Measurements from ENCODE around the gene AK1. TPM values are rescaled to one million over a fixed set of nuclear protein-coding genes. Genes with fewer than 3 reads are reported as not detected.

The AK1 gene
- total RNA-seq, 1 donor: 106 TPM

GRCh38 chr9:127869310-127870152, 7.9 kb downstream of the AK1 start:
- peak; percentile 99 for DNase-seq (ENCODE audit: insufficient read length, low spot score, missing footprints)

GRCh38 chr9:127868278-127868902, 9.1 kb downstream of the AK1 start:
- H2AFZ ChIP-seq (ENCODE audit: low read length): no peak overlapping the region
- H3K9me3 ChIP-seq (ENCODE audit: low read depth, low read length): no peaks in the 10 kb centered on the region
- H3K4me2 ChIP-seq (ENCODE audit: insufficient read depth, low read length): no peak overlapping the region
- H3K4me1 ChIP-seq (ENCODE audit: insufficient read depth, low read length): peaks cover 16% of the 10 kb centered on the region
- peaks cover 45% of the 10 kb centered on the region for H3K36me3 ChIP-seq (ENCODE audit: insufficient read depth, low read length)
- no peak overlapping the region for H3K27ac ChIP-seq (ENCODE audit: low read depth, low read length)
- H3K4me3 ChIP-seq (ENCODE audit: insufficient read depth, low read length): no peak overlapping the region
- H4K20me1 ChIP-seq (ENCODE audit: insufficient read depth, low read length): no peaks in the 10 kb centered on the region
- no peaks in the 10 kb centered on the region for H3K79me2 ChIP-seq (ENCODE audit: insufficient read depth, low read length)
- TF ChIP-seq CTCF (IDR thresholded peaks at IDR 0.05; ENCODE audit: extremely low read depth, low read depth, low read length): no peak
- no peaks in the 10 kb centered on the region for H3K27me3 ChIP-seq (ENCODE audit: insufficient read depth, low read length)
- DNase-seq (ENCODE audit: insufficient read length, low spot score, missing footprints): peak; percentile 79

More at GRCh38 chr9:127869310-127870152, 7.9 kb downstream of the AK1 start:
- no peak overlapping the region for H2AFZ ChIP-seq (ENCODE audit: low read length)
- H4K20me1 ChIP-seq (ENCODE audit: insufficient read depth, low read length): peaks cover 7% of the 10 kb centered on the region
- peaks cover 27% of the 10 kb centered on the region for H3K4me1 ChIP-seq (ENCODE audit: insufficient read depth, low read length)
- no peak overlapping the region for H3K27ac ChIP-seq (ENCODE audit: low read depth, low read length)
- H3K79me2 ChIP-seq (ENCODE audit: insufficient read depth, low read length): peaks cover 6% of the 10 kb centered on the region
- H3K27me3 ChIP-seq (ENCODE audit: insufficient read depth, low read length): no peaks in the 10 kb centered on the region
- no peaks in the 10 kb centered on the region for H3K9me3 ChIP-seq (ENCODE audit: low read depth, low read length)
- H3K36me3 ChIP-seq (ENCODE audit: insufficient read depth, low read length): peaks cover 45% of the 10 kb centered on the region
- no peak overlapping the region for H3K4me3 ChIP-seq (ENCODE audit: insufficient read depth, low read length)
- TF ChIP-seq CTCF (IDR thresholded peaks at IDR 0.05; ENCODE audit: extremely low read depth, low read depth, low read length): peak; percentile 84
- H3K4me2 ChIP-seq (ENCODE audit: insufficient read depth, low read length): no peak overlapping the region

- TF ChIP-seq CTCF (IDR thresholded peaks at IDR 0.05; ENCODE audit: extremely low read depth, low read depth, low read length): no peak
- no peak overlapping the region for H3K27ac ChIP-seq (ENCODE audit: low read depth, low read length)
- no peak overlapping the region for H2AFZ ChIP-seq (ENCODE audit: low read length)
- H3K79me2 ChIP-seq (ENCODE audit: insufficient read depth, low read length): no peaks in the 10 kb centered on the region
- no peaks in the 10 kb centered on the region for H3K9me3 ChIP-seq (ENCODE audit: low read depth, low read length)
- no peak overlapping the region for H3K4me2 ChIP-seq (ENCODE audit: insufficient read depth, low read length)
- peak; percentile 55 for DNase-seq (ENCODE audit: insufficient read length, low spot score, missing footprints)
- H3K4me3 ChIP-seq (ENCODE audit: insufficient read depth, low read length): no peak overlapping the region
- no peaks in the 10 kb centered on the region for H3K27me3 ChIP-seq (ENCODE audit: insufficient read depth, low read length)
- H3K4me1 ChIP-seq (ENCODE audit: insufficient read depth, low read length): peaks cover 15% of the 10 kb centered on the region
- H4K20me1 ChIP-seq (ENCODE audit: insufficient read depth, low read length): no peaks in the 10 kb centered on the region
- H3K36me3 ChIP-seq (ENCODE audit: insufficient read depth, low read length): peaks cover 40% of the 10 kb centered on the region
These were observed 9.9 kb downstream of the AK1 start for GRCh38 chr9:127867356-127868277.
